ENCODE measurements around the gene BBS5.
"Not testable (repeated sequence)": the region's sequence is repeated elsewhere in the genome, so short reads cannot be mapped to it uniquely, and the experiment has no call there.

BBS5 gene

DNA sequence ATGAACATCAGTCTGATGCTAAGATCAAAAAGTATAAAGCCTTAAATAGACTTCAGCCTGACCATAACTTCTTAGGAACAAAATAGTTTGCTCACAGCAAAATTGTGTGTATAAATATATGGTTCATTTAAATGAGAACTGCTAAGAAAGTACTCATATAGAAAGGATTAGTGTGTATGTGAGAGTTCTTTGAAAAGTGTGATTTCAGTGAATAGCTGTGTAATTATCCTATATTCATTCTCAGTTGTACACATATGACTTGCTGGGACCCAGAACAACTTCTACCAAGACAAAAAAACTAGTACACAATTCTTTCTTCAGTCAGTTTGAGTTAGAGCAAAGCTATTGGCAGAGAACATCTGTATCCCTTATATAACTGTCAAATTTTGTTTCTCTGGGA lies 7.2 kb downstream of the BBS5 start:
- no peak for DNase-seq (ENCODE audit: low read depth in 3 of 3)

DNA sequence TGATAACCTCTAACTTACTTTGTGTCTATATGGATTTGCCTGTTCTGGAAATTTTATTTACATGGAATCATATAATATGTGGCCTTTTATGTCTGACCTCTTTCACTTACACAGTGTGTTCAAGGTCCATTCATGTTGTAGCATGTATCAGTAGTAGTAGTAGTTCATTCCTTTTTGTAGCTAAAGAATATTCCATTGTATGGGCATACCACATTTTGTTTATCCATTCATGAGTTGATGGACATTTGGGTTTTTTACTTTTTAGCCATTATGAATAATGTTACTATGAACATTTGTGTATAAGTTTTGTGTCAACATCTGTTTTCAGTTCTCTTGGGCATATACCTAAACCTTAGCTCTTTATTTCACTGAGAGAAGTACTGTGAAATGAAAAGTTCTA lies 11.5 kb downstream of the BBS5 start:
- no peak for DNase-seq (ENCODE audit: low read depth in 3 of 3)

DNA sequence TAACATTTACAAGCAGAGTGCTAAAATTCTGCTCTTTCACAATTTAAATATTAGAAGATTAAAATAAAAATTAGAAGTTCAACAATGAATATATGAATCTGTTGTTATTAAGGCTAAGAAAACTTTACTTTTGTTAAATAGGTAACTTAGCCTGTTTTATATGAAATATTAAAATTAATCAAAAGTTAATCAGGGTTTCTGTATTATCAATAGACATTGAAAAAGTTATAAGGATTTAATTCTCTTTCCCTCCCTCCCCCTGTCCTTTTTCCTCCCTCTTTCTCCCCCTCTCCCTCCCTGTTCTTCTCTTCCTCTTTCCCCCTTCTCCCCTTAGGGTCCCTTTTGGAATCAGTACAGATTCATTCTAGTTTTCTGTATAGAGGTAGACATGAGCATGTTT lies 12.1 kb downstream of the BBS5 start:
- DNase-seq (ENCODE audit: low read depth in 3 of 3) = no peak

DNA sequence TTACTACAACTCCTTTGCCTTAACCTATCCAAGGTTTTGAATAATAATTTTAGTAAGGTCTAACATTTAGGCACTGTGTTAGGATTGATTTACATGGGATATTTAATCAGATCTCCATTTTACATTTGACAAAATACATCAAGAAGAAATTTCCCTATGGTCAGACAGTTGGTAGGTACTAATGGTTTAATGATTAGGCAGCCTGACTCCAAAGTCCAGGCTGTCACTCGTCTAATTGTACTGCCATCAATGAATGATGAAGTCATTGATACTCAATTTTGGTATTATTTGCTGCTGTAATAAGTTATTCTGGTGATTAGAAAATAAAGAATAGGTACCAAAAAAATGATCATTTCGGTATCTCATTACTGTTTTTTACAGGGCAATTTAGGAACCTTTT lies 14.1 kb downstream of the BBS5 start:
- no peak for DNase-seq (ENCODE audit: low read depth in 3 of 3)

DNA sequence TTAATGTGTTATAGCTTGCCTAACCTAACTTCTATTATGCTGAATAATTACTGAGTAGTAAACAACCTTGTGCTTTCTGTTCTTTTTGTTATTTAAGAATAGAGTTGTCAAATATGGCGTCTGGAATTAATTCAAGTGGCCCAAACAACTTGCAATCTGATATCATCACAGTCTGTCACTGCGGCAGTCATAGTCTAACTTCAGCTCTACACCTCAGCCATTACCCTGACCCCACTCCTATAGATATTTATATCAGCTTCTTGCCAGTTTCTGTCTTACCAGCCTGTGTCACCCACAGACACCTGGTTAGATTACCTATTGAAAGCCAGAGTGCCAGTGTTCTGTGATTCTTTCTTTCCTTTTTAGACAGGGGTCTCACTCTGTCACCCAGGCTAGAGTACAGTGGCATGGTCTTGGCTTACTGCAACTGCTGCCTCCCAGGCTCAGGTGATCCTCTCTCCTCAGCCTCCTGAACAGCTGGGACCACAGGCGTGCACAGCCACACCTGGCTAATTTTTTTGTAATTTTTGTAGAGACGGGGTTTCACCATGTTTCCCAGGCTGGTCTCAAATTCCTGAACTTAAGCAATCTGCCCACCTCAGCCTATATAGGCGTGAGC lies 16.1 kb downstream of the BBS5 start:
- DNase-seq (ENCODE audit: low read depth in 3 of 3) = no peak

DNA sequence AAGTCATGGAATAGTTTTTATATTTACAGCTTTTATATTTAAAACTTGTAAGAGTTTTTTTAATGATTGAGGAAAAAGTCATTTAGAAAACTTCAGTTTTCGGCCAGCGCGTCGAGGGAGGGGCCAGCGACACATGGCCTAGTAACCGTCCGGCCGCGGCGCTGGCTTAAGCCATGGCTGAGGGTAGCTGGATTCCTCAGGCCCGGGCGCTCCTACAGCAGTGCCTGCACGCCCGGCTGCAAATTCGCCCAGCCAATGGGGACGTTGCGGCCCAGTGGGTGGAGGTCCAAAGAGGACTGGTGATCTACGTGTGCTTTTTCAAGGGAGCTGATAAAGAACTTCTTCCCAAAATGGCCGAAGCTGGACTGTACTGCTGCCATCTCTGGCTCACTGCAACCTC lies 25.4 kb downstream of the BBS5 start:
- no peak for DNase-seq (ENCODE audit: low read depth in 3 of 3)

DNA sequence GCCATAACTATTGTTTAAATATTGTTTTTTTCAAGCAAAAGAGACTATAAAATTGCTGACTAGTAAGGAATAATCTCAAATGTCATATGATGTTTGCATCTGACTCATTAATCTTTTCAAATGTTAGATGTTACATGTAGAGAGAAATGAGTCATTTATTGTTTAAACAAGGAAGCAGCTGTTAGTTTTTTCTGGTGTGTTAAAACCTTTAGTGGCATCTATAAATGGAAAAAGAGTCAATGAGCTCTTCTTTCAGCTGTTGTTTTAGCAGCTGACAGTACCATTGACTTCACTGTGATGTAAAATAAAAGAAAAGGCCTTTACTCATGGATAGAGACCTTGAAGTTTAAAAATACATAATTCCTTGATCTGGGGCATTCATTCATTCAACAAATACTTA lies 28.4 kb downstream of the BBS5 start:
- no peak for DNase-seq (ENCODE audit: low read depth in 3 of 3)

DNA sequence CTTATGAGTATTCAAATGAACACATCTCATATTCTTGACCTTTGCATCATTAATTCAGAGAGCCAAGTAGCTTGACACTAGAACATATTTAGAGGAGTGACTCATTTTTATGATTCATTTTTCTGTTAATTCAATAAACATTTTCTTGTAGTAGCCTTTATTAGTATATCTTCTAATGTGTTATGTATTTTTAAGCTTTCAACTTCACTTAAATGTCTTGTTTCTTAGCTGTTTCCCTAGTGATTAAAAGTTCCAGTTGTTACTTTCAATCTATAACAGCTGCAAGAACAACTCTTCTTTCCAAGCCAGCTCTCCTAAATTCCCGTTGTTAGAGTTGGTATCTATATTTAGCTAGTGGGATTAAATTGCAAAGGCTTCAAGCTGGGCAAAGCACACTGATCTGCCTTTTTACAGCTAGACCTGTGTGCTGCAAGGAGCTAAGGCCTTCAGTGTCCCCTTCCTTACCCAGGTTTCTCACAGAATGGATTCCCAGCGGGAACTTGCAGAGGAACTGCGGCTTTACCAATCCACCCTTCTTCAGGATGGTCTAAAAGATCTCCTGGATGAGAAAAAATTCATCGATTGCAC lies 30.1 kb downstream of the BBS5 start, which contains the start of gene KLHL41:
KLHL41 (plus strand) TSS at position 405 of the 588 bp plus-strand sequence; CDS start at position 482, 77 bp downstream.
- DNase-seq (ENCODE audit: low read depth in 3 of 3) = no peak

DNA sequence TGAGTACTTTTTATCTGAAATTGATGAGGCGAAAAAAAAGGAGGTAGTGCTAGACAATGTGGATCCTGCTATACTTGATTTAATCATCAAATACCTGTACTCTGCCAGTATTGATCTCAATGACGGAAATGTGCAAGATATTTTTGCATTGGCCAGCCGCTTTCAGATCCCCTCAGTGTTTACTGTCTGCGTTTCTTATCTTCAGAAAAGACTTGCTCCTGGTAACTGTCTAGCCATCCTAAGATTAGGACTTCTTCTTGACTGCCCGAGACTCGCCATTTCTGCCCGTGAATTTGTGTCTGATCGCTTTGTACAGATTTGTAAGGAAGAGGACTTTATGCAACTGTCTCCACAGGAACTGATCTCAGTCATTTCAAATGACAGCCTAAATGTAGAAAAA lies 30.7 kb downstream of the BBS5 start:
- no peak for DNase-seq (ENCODE audit: low read depth in 3 of 3)

DNA sequence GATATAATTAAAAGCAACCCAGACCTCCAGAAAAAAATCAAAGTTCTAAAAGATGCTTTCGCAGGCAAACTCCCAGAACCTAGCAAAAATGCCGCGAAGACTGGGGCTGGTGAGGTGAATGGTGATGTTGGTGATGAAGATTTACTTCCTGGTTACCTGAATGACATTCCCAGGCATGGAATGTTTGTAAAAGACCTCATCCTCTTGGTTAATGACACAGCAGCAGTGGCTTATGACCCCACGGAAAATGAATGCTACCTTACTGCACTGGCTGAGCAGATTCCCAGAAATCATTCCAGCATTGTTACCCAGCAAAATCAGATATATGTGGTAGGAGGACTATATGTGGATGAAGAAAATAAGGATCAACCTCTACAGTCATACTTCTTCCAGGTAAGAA lies 31.2 kb downstream of the BBS5 start:
- DNase-seq (ENCODE audit: low read depth in 3 of 3) = no peak

DNA sequence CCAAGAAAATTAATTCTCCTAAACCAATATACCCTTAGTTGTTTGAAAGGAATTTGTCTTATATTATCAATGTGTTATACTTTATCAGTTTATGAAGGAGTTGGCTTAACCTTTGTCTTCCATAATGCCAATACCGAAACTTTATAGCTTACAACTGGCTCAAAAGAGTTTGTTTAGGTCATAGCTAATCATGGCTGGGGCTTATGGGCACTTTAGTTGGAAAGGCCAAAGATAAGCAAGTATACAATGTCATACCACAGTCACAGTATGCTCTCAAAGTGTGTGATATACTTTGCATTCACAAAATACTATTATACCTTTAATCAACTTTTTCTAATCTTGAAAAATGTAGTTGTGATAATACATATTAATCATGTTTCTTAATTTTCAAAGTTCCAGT lies 32.5 kb downstream of the BBS5 start:
- no peak for DNase-seq (ENCODE audit: low read depth in 3 of 3)

DNA sequence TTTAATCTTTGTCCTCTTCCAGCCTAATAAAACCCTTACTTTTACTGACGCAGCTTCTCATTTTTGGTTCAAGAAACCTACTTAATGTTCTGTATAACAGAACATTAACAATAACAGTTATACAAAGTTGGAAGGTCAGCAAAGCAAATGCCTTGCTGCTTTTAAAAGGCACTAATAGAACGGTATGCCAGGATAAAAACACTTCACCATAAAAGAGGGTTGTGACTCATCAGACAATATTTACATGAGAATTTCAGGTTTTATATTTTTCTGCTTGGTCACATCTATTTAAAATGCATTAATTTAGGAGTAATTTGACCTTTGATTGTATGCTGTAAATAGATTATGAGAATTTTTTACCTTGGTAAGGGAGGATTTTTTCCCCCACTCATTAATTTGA lies 33.2 kb downstream of the BBS5 start:
- DNase-seq (ENCODE audit: low read depth in 3 of 3) = no peak

DNA sequence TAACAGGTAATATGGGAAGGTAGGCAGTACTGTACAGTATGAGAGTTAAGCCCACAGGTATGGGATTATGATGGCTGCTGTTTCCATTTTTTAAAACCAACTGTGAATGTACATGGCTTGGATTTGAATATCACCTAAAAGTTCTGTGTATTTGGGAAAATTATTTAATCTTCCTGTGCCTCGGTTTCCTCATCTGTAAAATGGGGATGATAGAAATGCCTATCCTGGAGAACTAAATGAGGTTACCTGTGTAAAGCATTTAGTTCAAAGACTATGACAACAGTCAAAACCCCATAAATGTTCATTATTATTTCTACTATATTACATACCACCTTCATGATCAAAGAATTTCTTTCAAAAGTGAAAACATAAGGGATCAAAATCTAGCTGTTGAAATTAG lies 33.8 kb downstream of the BBS5 start:
- DNase-seq (ENCODE audit: low read depth in 3 of 3) = no peak

DNA sequence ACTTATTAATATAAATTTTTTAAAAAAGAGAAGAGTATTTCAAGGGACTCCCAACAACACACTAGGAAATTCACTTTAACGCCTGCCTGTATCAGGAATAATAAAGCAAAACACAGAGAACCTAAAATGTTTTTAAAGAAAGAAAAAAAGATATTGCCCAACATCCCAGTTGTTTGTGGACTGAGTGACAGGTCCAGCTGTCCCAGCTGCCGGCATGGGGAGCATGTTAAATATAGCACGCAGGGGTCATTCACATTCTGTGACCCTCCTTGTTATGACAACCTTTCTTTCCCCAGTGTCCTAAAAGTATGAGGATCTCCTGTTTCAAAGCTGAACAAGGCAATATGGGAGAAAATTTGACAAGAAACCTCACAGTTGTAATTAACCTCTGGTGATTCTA lies 34.6 kb downstream of the BBS5 start:
- no peak for DNase-seq (ENCODE audit: low read depth in 3 of 3)

DNA sequence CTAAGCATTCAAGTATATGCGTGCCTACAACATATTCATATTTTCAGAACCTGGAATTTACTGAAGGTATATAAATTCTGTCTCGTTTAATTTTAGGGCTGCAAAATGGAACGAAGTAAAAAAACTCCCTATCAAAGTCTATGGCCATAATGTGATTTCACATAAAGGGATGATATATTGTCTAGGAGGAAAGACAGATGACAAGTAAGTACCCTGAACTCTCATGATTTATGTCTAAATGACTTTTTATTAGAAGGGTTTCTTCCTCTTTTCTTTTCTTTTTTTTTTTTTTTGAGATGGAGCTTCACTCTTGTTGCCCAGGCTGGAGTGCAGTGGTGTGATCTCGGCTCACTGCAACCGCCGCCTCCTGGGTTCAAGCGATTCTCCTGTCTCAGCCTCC lies 35.5 kb downstream of the BBS5 start:
- not testable (repeated sequence) for DNase-seq (ENCODE audit: low read depth in 3 of 3)

DNA sequence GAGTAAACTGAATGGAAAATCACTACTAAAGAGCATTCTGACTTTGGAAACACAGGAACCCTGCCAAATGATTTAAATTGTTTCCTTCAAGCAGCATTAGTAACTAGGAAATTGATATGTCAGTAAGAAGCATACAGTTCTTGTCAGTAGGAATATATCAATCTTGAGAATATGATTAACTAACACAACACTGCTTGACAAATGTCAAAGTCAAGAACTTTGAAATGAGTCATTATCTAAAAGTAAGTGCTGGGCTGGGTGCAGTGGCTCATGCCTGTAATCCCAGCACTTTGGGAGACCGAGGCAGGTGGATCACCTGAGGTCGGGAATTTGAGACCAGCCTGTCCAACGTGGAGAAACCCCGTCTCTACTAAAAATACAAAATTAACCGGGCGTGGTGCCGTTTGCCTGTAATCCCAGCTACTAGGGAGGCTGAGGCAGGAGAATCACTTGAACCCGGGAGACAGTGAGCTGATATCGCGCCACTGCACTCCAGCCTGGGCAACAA lies 37.2 kb downstream of the BBS5 start:
- DNase-seq (ENCODE audit: low read depth in 3 of 3) = not testable (repeated sequence)

DNA sequence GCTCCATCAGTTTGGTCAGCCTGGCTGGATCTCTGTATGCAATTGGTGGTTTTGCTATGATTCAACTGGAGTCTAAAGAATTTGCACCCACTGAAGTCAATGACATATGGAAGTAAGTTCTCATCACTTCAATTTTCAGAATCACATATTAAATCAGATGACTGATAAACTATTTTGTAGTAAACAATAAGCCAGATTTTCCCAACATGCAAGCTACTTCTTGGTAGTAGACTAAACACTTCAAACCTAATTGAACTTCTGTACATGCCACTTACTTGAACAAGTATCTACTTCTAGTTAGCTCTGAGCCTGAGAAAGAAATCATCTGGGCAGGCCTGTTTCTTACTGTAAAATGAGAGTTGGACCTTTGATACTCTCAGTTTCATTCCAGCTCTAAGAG lies 41.6 kb downstream of the BBS5 start:
- no peak for DNase-seq (ENCODE audit: low read depth in 3 of 3)

DNA sequence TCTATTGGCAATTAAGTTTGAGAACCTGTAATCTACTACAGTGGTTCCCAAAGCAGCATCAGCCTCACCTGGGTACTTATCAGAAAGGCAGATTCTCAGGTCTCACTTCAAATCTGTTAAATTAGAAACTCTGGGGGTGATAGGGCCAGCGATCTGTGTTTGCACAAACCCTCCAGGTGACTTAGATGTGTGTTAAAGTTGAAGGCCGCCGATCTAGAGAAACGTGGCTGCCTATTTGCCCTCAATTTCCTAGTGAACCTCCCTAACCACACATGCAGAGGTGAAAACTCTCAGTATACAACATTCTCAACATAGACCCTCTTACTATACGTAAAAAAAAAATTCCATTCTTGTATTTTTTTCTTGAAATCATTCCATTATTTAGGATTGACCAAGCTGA lies 44.4 kb downstream of the BBS5 start:
- DNase-seq (ENCODE audit: low read depth in 3 of 3) = no peak

DNA sequence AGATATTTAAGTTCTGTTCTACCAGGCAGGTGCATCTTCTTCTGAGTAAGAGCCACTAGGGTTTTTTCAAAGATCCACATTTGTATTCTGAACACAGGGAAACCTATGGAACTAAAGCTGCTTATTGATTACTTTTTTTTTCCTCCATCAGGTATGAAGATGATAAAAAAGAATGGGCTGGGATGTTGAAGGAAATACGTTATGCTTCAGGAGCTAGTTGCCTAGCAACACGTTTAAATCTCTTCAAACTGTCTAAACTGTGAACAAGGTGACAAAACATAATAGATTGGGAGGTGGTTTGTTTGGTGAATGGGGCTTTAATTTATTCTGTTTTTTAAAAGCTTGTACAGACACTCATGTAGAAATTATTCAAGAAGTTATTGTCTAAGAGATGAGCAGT lies 46.1 kb downstream of the BBS5 start:
- no peak for DNase-seq (ENCODE audit: low read depth in 3 of 3)

DNA sequence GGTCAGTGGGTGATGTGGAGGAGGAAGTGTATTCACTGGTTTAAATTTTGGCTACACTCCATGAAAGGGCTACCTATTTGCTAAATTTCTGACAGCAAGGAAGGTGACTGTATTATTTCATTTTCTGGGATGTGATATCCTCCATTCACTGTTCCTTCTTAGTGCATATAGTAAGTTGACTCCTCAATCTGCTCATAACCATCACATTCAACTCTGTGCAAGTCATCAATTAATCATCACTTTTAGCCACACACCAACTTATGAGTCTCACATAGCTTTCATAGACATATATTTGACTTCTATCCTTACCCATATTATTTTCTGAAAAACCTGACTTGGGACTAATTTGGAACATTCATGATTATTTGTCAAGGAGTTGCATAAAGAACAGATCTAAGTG lies 47.2 kb downstream of the BBS5 start:
- no peak for DNase-seq (ENCODE audit: low read depth in 3 of 3)

DNA sequence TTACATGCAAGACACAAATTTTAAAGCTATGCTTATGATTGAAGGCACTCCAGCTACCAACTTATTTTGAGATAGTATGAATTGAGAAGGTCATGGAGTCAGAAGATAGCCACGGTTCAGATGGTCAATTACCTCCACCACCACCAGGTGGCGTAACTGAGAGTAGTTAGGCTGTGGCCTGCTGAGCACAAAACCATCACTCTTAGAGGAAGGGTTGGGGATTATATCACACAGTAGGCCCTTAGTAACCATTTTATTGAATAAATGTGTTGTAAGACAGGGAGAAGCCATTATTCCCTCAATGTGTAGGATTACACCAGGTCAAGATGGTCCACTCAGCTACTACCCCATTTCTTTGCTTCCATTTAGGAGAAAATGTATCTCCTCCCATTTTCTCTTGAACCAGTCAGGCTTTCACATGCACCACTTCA lies 49.0 kb downstream of the BBS5 start:
- peak; percentile 40 to 69 (median 62) for DNase-seq (ENCODE audit: low read depth in 3 of 3)

DNA sequence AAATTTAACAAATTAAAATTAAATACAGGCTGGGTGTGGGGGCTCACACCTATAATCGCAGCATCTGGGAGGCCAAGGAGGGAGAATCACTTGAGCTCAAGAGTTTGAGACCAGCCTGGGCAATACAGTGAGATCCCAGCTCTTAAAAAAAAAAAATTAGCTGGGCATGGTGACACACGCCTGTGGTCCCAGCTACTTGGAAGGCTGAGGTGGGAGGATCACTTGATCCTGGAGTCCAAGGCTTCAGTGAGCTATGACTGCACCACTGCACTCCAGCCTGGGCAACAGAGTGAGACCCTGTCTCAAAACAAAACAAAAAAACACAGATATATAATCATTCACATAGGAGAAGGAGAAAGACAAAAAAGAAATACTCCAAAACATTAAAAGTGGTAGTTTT lies 60.2 kb downstream of the BBS5 start:
- not testable (repeated sequence) for DNase-seq (ENCODE audit: low read depth in 3 of 3)

DNA sequence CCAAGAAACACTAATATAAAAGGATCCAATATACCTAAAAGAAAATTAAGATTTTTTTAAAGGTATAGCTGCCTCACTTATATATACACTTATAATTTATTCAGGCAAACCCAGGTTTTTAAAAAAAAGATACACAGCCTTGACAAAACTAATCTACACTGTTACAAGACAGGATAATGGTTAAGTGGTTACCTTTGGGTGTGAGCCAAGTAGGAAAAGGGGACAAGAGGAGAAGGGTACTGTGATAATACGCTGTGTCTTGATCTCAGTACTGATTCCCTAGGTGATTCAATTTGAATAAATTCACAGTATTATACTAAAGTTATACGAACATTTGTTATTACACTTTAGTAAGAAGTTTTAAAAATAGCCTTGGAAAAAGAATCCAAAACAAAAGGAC lies 60.9 kb downstream of the BBS5 start:
- DNase-seq (ENCODE audit: low read depth in 3 of 3) = no peak

DNA sequence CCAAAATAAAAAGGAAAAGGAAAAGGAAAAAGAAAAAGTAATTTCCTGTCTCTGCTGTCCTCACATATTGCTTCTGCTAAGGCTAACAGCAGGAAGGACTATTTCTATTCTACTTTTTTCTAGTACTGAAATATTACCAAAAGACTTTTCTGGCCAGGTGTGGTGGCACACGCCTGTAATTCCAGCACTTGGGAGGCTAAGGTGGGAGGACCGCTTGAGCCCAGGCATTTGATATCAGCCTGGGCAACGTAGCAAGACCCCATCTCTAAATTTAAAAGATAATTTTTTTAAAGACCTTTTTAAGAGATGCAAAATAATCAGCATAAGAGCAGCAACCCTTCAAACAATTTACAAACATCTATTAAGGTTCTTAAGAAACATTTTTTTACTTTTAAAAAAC lies 63.1 kb downstream of the BBS5 start:
- no peak for DNase-seq (ENCODE audit: low read depth in 3 of 3)

All from stimulated activated CD4-positive, alpha-beta T cell treated with anti-CD3 and anti-CD28 coated beads, TNF-alpha, amount 100 ng/mL, for 24 hours (primary cell).